SK-N-SH treated with all-trans-retinoic acid at 6 μM for 48 hours (cell line): ENCODE results near the gene SLIT2.

Experiments used
- BACH2 ChIP-seq: fragments of 250-450 bp; sonication (Bioruptor Pico); IDR thresholded peaks from 2 replicates; pipeline ENCODE4 v1.9.0; 2021; ENCODE audit warnings: mild to moderate bottlenecking, borderline replicate concordance
- CREB5 ChIP-seq: fragments of 250-450 bp; sonication (Bioruptor Pico); IDR thresholded peaks from 2 replicates; pipeline ENCODE4 v1.5.1; 2020; ENCODE audit warnings: low read depth, mild to moderate bottlenecking, moderate library complexity
- CSDC2 ChIP-seq: fragments of 250-450 bp; sonication (Bioruptor Pico); IDR thresholded peaks from 2 replicates; pipeline ENCODE4 v1.5.0; 2020; ENCODE audit warnings: mild to moderate bottlenecking, moderate library complexity
- CSRNP3 ChIP-seq: fragments of 250-450 bp; sonication (Bioruptor Pico); IDR thresholded peaks from 2 replicates; pipeline ENCODE4 v1.5.1; 2021; ENCODE audit warnings: mild to moderate bottlenecking, moderate library complexity
- PATZ1 ChIP-seq: fragments of 250-450 bp; sonication (Bioruptor Pico); IDR thresholded peaks from 2 replicates; pipeline ENCODE4 v1.8.0; 2020; ENCODE audit warnings: mild to moderate bottlenecking, moderate library complexity, borderline replicate concordance
- RARB ChIP-seq: fragments of 250-450 bp; sonication (Bioruptor Pico); IDR thresholded peaks from 2 replicates; pipeline ENCODE4 v1.8.0; 2021; ENCODE audit warnings: mild to moderate bottlenecking, moderate library complexity
- SNAI2 ChIP-seq: fragments of 250-450 bp; sonication (Bioruptor Pico); IDR thresholded peaks from 2 replicates; pipeline ENCODE4 v1.5.0; 2020; ENCODE audit warnings: mild to moderate bottlenecking, moderate library complexity
- ZC3H10 ChIP-seq: fragments of 250-450 bp; sonication (Bioruptor Pico); IDR thresholded peaks from 2 replicates; pipeline ENCODE4 v1.5.1; 2021; ENCODE audit warnings: mild to moderate bottlenecking, moderate library complexity
- ZFP3 ChIP-seq: fragments of 250-450 bp; sonication (Bioruptor Pico); IDR thresholded peaks from 2 replicates; pipeline ENCODE4 v1.5.0; 2020; ENCODE audit warnings: mild to moderate bottlenecking, moderate library complexity
- ZFP30 ChIP-seq: fragments of 450-650 bp; formaldehyde crosslinking; IDR thresholded peaks from 2 replicates; pipeline ENCODE4 v1.5.0; 2022; ENCODE audit warnings: mild to moderate bottlenecking, moderate library complexity
- ZNF565 ChIP-seq: fragments of 450-650 bp; formaldehyde crosslinking; conservative IDR thresholded peaks from 2 replicates; pipeline ENCODE4 v1.5.0; 2020; ENCODE audit warnings: low read depth, mild to moderate bottlenecking, moderate library complexity

- TF ChIP-seq ZFP3 (no peak), PATZ1 (no peak), RARB (CRISPR knock-in tag) (no peak), ZC3H10 (CRISPR knock-in tag) (no peak), CSRNP3 (CRISPR knock-in tag) (no peak), CSDC2 (CRISPR knock-in tag) (no peak), CREB5 (CRISPR knock-in tag) (no peak), ZFP30 (CRISPR knock-in tag) (no peak), SNAI2 (CRISPR knock-in tag) (no peak), BACH2 (CRISPR knock-in tag) (no peak), ZNF565 (CRISPR knock-in tag) (no peak)
Observed at GRCh38 chr4:20266215-20267082, 14.7 kb downstream of the SLIT2 start.
